Muscle layer of duodenum (tissue), 2 donors: ENCODE measurements around the gene PRR32.

ENCODE experiments used
- H3K27ac ChIP-seq: one replicate; pipeline ENCODE4 v1.7.0; 2013; ENCODE audit warnings: mild to moderate bottlenecking, low read length
- H3K27me3 ChIP-seq: one replicate; pipeline ENCODE4 v1.7.0; 2013; ENCODE audit warnings: low read depth, mild to moderate bottlenecking, control low read depth, low read length
- H3K36me3 ChIP-seq, 2 donors: one replicate each; pipeline ENCODE4 v1.7.0; 2013; ENCODE audit warnings: low read length in 2 of 2, control low read depth in 1 of 2, mild to moderate bottlenecking in 1 of 2; ENCODE audit not compliant: insufficient read depth in 2 of 2, control insufficient read depth in 1 of 2
- H3K4me1 ChIP-seq, 2 donors: one replicate each; pipeline ENCODE4 v1.7.0; 2013; ENCODE audit warnings: low read length in 2 of 2, mild to moderate bottlenecking in 2 of 2, control low read depth in 1 of 2, moderate library complexity in 1 of 2; ENCODE audit not compliant: insufficient read depth in 2 of 2, control insufficient read depth in 1 of 2
- H3K4me3 ChIP-seq, 2 donors: one replicate each; pipeline ENCODE4 v1.7.0; 2013; ENCODE audit warnings: low read length in 2 of 2, low read depth in 1 of 2, mild to moderate bottlenecking in 1 of 2
- H3K9me3 ChIP-seq, 2 donors: one replicate each; pipeline ENCODE4 v1.7.0; 2013; ENCODE audit warnings: low read length in 2 of 2, control low read depth in 1 of 2, mild to moderate bottlenecking in 1 of 2; ENCODE audit not compliant: control insufficient read depth in 1 of 2
- donor health status: healthy.

PRR32 gene

DNA sequence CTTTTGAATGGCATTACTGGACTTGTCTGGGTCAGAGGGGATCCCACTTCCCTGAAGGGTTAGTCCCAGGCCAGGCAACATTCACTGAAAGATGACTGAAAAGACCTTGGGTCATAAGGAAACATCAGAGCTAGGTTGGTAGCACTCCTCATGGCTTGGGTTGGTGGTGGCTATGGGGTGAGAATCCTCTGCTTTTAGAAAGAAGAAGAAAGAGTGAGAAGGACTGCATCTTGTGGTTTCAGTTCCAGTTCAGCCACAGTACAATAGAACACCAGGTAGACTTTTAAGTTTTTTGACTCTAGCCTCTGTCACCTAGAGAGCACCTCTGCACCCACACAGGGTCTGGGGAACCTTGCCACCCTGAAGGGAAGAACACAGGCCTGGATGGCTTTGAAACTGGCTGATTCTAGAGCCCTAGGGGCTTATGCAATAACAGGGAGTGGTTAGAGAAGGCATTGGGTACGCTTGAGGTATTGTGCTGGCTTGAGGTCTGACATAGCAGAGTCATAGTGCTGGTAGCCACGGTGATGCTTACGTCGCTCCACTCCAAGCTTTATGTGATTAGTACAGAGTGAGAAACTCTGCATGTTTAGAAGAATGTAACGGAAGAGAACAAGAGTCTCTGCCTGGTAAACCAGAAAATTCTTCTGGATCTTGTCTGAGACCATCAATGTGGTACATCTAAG is 36.5 kb downstream of the PRR32 start:
- Histone ChIP-seq H3K27me3 (no peaks in the 10 kb centered on the region), H3K9me3 (no peaks in the 10 kb centered on the region), H3K36me3 (no peaks in the 10 kb centered on the region), H3K27ac (no peak overlapping the region), H3K4me1 (no peaks in the 10 kb centered on the region), H3K4me3 (no peak overlapping the region)
